HepG2 (cell line): Measurements from ENCODE around the gene DIAPH3. TPM values are rescaled to one million over a fixed set of nuclear protein-coding genes. Genes with fewer than 3 reads are reported as not detected.

Experiments used
- ATAC-seq: fragments of 200-7000 bp; cut with Tn5 transposase; 3 replicates; pipeline ENCODE4 v1.9.1; 2020; ENCODE audit warnings: mild to moderate bottlenecking, moderate library complexity
- BruUV-seq: library from RNA; stranded (reverse); fragments of 400-500 nt; replicated peaks from 2 replicates; lab custom pipeline; 2021; lab: Mats Ljungman, UMichigan
- CTCF ChIA-PET: fragments of 300-600 bp; formaldehyde crosslinking; extraction: SDS; loops from one replicate; lab custom pipeline; 2021; ENCODE audit warnings: low total read pairs, inconsistent platforms, low intra/inter-chr PET ratio; lab: Yijun Ruan, JAX
- POLR2A ChIA-PET: fragments of 350-600 bp; sonication (Branson Sonifier 250); formaldehyde crosslinking; loops from one replicate; lab custom pipeline; 2020; ENCODE audit warnings: antibody characterized with exemption, inconsistent platforms; lab: Yijun Ruan, JAX
- DNase-seq: peaks from one replicate; pipeline ENCODE4 v3.0.0-alpha.2; 2015; ENCODE audit warnings: low spot score
- FAIRE-seq: peaks from 3 replicates; lab custom pipeline; 2011; peaks lifted over from hg19 to GRCh38; lab: Jason Lieb, UNC
- H2AFZ ChIP-seq: one replicate; pipeline ENCODE4 v1.6.1; 2011; ENCODE audit warnings: low read length, inconsistent platforms
- H3K27ac ChIP-seq: fragments of 300-600 bp; 3 replicates; pipeline ENCODE4 v1.8.0; 2011; ENCODE audit warnings: mixed run types, mild to moderate bottlenecking, mixed read lengths, low read length, inconsistent platforms; ENCODE audit not compliant: insufficient read depth; ENCODE audit errors: extremely low read length
- H3K27me3 ChIP-seq, 2 experiments: fragments of 200-600 bp in 1 of 2; 2 replicates in 1 of 2; 3 replicates in 1 of 2; pipeline versions ENCODE4 v1.6.0 to v1.8.0; 2011; ENCODE audit warnings: low read length in 2 of 2, mild to moderate bottlenecking in 2 of 2, moderate library complexity in 2 of 2, inconsistent platforms in 1 of 2; ENCODE audit not compliant: insufficient read depth in 2 of 2, control insufficient read depth in 1 of 2
- H3K36me3 ChIP-seq, 2 experiments: fragments of 200-600 bp in 1 of 2; replicated peaks in 1 of 2; 2 replicates in 1 of 2; 3 replicates in 1 of 2; pipeline versions ENCODE4 v1.5.1 to v1.8.0; 2011; ENCODE audit warnings: low read length in 2 of 2, inconsistent platforms in 1 of 2; ENCODE audit not compliant: insufficient read depth in 2 of 2, control insufficient read depth in 1 of 2
- H3K4me1 ChIP-seq: 2 replicates; pipeline ENCODE4 v1.5.1; 2012; ENCODE audit warnings: low read length, inconsistent platforms; ENCODE audit not compliant: insufficient read depth
- H3K4me2 ChIP-seq: 2 replicates; pipeline ENCODE4 v1.6.0; 2011; ENCODE audit warnings: low read depth, low read length, inconsistent platforms
- H3K4me3 ChIP-seq, 3 experiments: fragments of 200-600 bp in 1 of 3; sonication (generic), shearing (Covaris generic) in 1 of 3; replicated peaks in 1 of 3; 2 replicates each; pipeline ENCODE4 v1.5.1; 2011 to 2016; ENCODE audit warnings: low read length in 3 of 3, inconsistent platforms in 2 of 3, low read depth in 2 of 3, mild to moderate bottlenecking in 2 of 3, control low read depth in 1 of 3, mixed read lengths in 1 of 3; ENCODE audit not compliant: insufficient read depth in 1 of 3
- H3K79me2 ChIP-seq: one replicate; pipeline ENCODE4 v1.6.1; 2011; ENCODE audit warnings: low read length, inconsistent platforms; ENCODE audit not compliant: insufficient read depth
- H3K9ac ChIP-seq: 2 replicates; pipeline ENCODE4 v1.6.0; 2011; ENCODE audit warnings: mild to moderate bottlenecking, low read depth, low read length, inconsistent platforms; ENCODE audit not compliant: insufficient read depth
- H3K9me3 ChIP-seq: 2 replicates; pipeline ENCODE4 v1.5.1; 2012; ENCODE audit warnings: mild to moderate bottlenecking, low read length
- H4K20me1 ChIP-seq: 2 replicates; pipeline ENCODE4 v1.6.0; 2011; ENCODE audit warnings: inconsistent platforms, mild to moderate bottlenecking, low read length, moderate library complexity; ENCODE audit not compliant: insufficient read depth
- AGO2 ChIP-seq: fragments of 200-400 bp; formaldehyde crosslinking; optimal IDR thresholded peaks from 2 replicates; pipeline ENCODE3; 2017; ENCODE audit warnings: mild to moderate bottlenecking, low read depth, low read length, moderate library complexity
- ATF7-NPFF ChIP-seq: sonication (generic); formaldehyde crosslinking; IDR thresholded peaks from 2 replicates; pipeline ENCODE4 v1.8.1; 2023; ENCODE audit warnings: mild to moderate bottlenecking, low read depth, missing genetic modification reagents, moderate library complexity
- HDAC1 ChIP-seq: sonication (generic); formaldehyde crosslinking; IDR thresholded peaks from 2 replicates; pipeline ENCODE4 v1.5.1; 2020; ENCODE audit warnings: mild to moderate bottlenecking, missing genetic modification reagents
- HHEX ChIP-seq: IDR thresholded peaks from 2 replicates; pipeline ENCODE4 v1.6.1; 2016; ENCODE audit warnings: control low read depth
- JUNB ChIP-seq: sonication (generic); formaldehyde crosslinking; IDR thresholded peaks from 2 replicates; pipeline ENCODE4 v1.8.0; 2022; ENCODE audit warnings: missing genetic modification reagents, mild to moderate bottlenecking, borderline replicate concordance
- NFYB ChIP-seq: sonication (generic); formaldehyde crosslinking; IDR thresholded peaks from 2 replicates; pipeline ENCODE4 v1.4.0; 2020; ENCODE audit warnings: missing genetic modification reagents
- TAF1 ChIP-seq: sonication (generic); formaldehyde crosslinking; IDR thresholded peaks from 2 replicates; pipeline ENCODE4 v1.4.0; 2020; ENCODE audit warnings: missing genetic modification reagents
- TBP ChIP-seq: sonication (generic); formaldehyde crosslinking; IDR thresholded peaks from 2 replicates; pipeline ENCODE4 v1.5.0; 2020; ENCODE audit warnings: missing genetic modification reagents
- TMF1 ChIP-seq: sonication (generic); formaldehyde crosslinking; IDR thresholded peaks from 2 replicates; pipeline ENCODE4 v1.8.1; 2022; ENCODE audit warnings: low read depth, missing genetic modification reagents
- ZBTB21 ChIP-seq: sonication (generic); formaldehyde crosslinking; IDR thresholded peaks from 2 replicates; pipeline ENCODE4 v1.4.0; 2020; ENCODE audit warnings: missing genetic modification reagents
- ZNF12 ChIP-seq: sonication (generic); formaldehyde crosslinking; IDR thresholded peaks from 2 replicates; pipeline ENCODE4 v1.5.0; 2020; ENCODE audit warnings: missing genetic modification reagents
- ZNF558 ChIP-seq: sonication (generic); formaldehyde crosslinking; IDR thresholded peaks from 2 replicates; pipeline ENCODE4 v1.9.0; 2022; ENCODE audit warnings: mild to moderate bottlenecking, missing genetic modification reagents, borderline replicate concordance
- ZNF891 ChIP-seq: sonication (generic); formaldehyde crosslinking; IDR thresholded peaks from 2 replicates; pipeline ENCODE4 v1.5.0; 2020; ENCODE audit warnings: mild to moderate bottlenecking, missing genetic modification reagents
- WGBS: methylation state at CpG from one replicate; pipeline ENCODE4 v1.1.6; 2017; ENCODE audit warnings: low lambda C conversion rate; 5-methylcytosine and 5-hydroxymethylcytosine counted together
- in situ Hi-C: cut with HindIII; loops from 2 replicates; pipeline ENCODE4 v1.10.0; 2017; ENCODE audit warnings: low pct_unique_long_range_greater_than_20kb; ENCODE audit not compliant: extremely low pct_ligation_motif_present
- intact Hi-C: fragments of 100-400 bp; cut with micrococcal nuclease; formaldehyde crosslinking; loops from one replicate; pipeline ENCODE4 v1.10.0; 2022; ENCODE audit not compliant: unreplicated experiment
- polyA plus RNA-seq, 8 experiments: library from polyadenylated mRNA; depleted of rRNA in 3 of 8; stranded (reverse) in 7 of 8; unstranded in 1 of 8; fragments of >200 nt; fragmentation: Illumina TruSeq in 4 of 8; extraction: Trizol in 4 of 8; gene quantifications; 2 replicates each; pipeline versions ENCODE4 v1.2.1 to v1.2.3, GENCODE V29; 2011 to 2016; ENCODE audit warnings: low read depth in 4 of 8, missing spikeins in 1 of 8, mixed read lengths in 1 of 8; ENCODE audit not compliant: insufficient read depth in 1 of 8
- total RNA-seq, 5 experiments: library from RNA; depleted of rRNA; stranded (reverse); fragments of >200 nt; fragmentation: Illumina TruSeq; extraction: Trizol; gene quantifications; 2 replicates each; pipeline ENCODE4 v1.2.3, GENCODE V29; 2016; ENCODE audit warnings: low read depth in 1 of 5
- TF ChIP-seq, protein P1 (sequence below): sonication (generic); formaldehyde crosslinking; conservative IDR thresholded peaks from 2 replicates; pipeline ENCODE4 v1.8.1; 2023; ENCODE audit warnings: missing genetic modification reagents
- TF ChIP-seq, protein P2 (sequence below): IDR thresholded peaks from 2 replicates; pipeline ENCODE4 v1.6.1; 2016
- TF ChIP-seq, protein P3 (sequence below): IDR thresholded peaks from 2 replicates; pipeline ENCODE4 v1.6.1; 2018; ENCODE audit warnings: missing genetic modification reagents, mild to moderate bottlenecking, missing compliant biosample characterization

The DIAPH3 gene
- total and polyA plus RNA-seq, 2 of the 13 experiments (the other 11 are each of a cell fraction or from before 2014, with no cell fraction given), result 4.0 to 9.3 TPM

DNA sequence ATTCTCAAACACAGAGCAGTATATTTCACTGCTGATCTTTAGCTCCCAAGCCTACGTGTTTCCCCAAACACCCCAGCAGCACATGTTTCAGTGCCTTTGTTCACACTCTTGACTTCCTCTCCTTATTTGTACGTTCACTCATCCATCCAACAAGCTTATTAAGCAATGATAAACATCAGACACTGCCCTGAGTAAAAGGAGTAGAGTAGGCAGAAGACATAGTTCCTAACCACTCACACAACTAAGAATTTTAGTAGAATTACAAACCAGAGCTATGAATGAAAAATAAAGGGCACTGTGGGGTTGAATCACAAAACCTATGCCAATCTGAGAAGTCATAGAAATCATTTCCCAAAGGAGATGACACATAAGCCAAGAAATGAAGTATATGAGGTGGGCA is 213.5 kb downstream of the DIAPH3 start:
- intact Hi-C loops (no loop called here), in situ Hi-C loops (no loop called here)
- WGBS, result 95% methylated on average over 2 of the region's 2 CpGs
- H3K27ac ChIP-seq, result no peak overlapping the region
- no peaks in the 10 kb centered on the region for H3K27me3 ChIP-seq
- ATAC-seq, result no peak
- no TSS peak for BruUV-seq
- no peak overlapping the region for H3K4me3 ChIP-seq
- FAIRE-seq, result no peak
- no peak for TF ChIP-seq ZNF558 (CRISPR knock-in tag)
- TF ChIP-seq AGO2, result no peak
- no peak for TF ChIP-seq ATF7-NPFF (CRISPR knock-in tag)
- TF ChIP-seq ZBTB21 (CRISPR knock-in tag), result no peak
- H3K79me2 ChIP-seq, result no peaks in the 10 kb centered on the region
- H3K9ac ChIP-seq, result no peak overlapping the region
- ChIA-PET CTCF (no interaction called here), POLR2A (no interaction called here)
- H3K4me2 ChIP-seq, result no peak overlapping the region
- H3K4me1 ChIP-seq, result no peaks in the 10 kb centered on the region
- no peak overlapping the region for H2AFZ ChIP-seq
- no peaks in the 10 kb centered on the region for H3K9me3 ChIP-seq
- no peak for DNase-seq
- no peaks in the 10 kb centered on the region for H4K20me1 ChIP-seq
- H3K36me3 ChIP-seq, result no peaks in the 10 kb centered on the region

DNA sequence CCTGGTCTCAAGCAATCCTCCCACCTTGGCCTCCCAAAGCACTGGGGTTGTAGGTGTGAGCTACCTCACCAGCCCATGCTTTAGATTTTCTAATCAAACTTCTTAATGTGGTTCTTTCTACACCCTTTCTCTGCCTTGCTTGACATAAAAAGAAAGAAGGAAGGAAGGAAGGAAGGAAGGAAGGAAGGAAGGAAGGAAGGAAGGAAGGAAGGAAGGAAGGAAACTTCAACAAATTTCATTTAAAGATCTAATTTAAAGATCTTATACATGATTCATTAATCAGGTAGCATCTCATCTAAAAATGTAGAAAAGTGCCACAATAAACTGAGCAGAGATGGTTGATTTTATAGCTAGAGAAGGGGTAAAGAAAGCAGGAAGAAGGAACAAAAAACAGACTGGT is 215.0 kb downstream of the DIAPH3 start:
- Histone ChIP-seq H3K9me3 (no peaks in the 10 kb centered on the region), H3K27me3 (no peaks in the 10 kb centered on the region), H4K20me1 (no peaks in the 10 kb centered on the region), H3K4me2 (no peak overlapping the region), H3K9ac (no peak overlapping the region), H3K27ac (no peak overlapping the region), H3K36me3 (no peaks in the 10 kb centered on the region), H3K79me2 (no peaks in the 10 kb centered on the region), H3K4me1 (no peaks in the 10 kb centered on the region), H2AFZ (no peak overlapping the region), H3K4me3 (no peak overlapping the region)
- in situ Hi-C loops, result no loop called here
- ATAC-seq, result no peak
- ChIA-PET CTCF (no interaction called here), POLR2A (no interaction called here)
- no peak for FAIRE-seq
- TF ChIP-seq NFYB (CRISPR knock-in tag) (no peak), TBP (no peak), TAF1 (no peak), JUNB (CRISPR knock-in tag) (no peak), HDAC1 (CRISPR knock-in tag) (no peak), ZNF12 (no peak), HHEX (CRISPR knock-in tag) (no peak), TMF1 (CRISPR knock-in tag) (no peak), ZNF891 (CRISPR knock-in tag) (no peak)
- TF ChIP-seq, protein P1, sequence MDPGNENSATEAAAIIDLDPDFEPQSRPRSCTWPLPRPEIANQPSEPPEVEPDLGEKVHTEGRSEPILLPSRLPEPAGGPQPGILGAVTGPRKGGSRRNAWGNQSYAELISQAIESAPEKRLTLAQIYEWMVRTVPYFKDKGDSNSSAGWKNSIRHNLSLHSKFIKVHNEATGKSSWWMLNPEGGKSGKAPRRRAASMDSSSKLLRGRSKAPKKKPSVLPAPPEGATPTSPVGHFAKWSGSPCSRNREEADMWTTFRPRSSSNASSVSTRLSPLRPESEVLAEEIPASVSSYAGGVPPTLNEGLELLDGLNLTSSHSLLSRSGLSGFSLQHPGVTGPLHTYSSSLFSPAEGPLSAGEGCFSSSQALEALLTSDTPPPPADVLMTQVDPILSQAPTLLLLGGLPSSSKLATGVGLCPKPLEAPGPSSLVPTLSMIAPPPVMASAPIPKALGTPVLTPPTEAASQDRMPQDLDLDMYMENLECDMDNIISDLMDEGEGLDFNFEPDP (CRISPR knock-in tag), result no peak
- TF ChIP-seq, protein P2, sequence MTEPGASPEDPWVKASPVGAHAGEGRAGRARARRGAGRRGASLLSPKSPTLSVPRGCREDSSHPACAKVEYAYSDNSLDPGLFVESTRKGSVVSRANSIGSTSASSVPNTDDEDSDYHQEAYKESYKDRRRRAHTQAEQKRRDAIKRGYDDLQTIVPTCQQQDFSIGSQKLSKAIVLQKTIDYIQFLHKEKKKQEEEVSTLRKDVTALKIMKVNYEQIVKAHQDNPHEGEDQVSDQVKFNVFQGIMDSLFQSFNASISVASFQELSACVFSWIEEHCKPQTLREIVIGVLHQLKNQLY, result no peak
- TF ChIP-seq, protein P3, sequence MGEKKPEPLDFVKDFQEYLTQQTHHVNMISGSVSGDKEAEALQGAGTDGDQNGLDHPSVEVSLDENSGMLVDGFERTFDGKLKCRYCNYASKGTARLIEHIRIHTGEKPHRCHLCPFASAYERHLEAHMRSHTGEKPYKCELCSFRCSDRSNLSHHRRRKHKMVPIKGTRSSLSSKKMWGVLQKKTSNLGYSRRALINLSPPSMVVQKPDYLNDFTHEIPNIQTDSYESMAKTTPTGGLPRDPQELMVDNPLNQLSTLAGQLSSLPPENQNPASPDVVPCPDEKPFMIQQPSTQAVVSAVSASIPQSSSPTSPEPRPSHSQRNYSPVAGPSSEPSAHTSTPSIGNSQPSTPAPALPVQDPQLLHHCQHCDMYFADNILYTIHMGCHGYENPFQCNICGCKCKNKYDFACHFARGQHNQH (CRISPR knock-in tag), result no peak
- intact Hi-C loops, result no loop called here
- DNase-seq, result no peak
- BruUV-seq, result no TSS peak
